CD4-positive, alpha-beta T cell treated with Interleukin-15 for 1 hour (primary cell): ENCODE data around the gene NR6A1.

Source experiments
- DNase-seq: peaks from one replicate; pipeline ENCODE4 v3.0.0-alpha.2; 2020

The NR6A1 gene

GRCh38 chr9:124680714-124681390, 90.3 kb downstream of the NR6A1 start:
- no peak for DNase-seq

GRCh38 chr9:124680049-124680448, 91.1 kb downstream of the NR6A1 start:
- no peak for DNase-seq

GRCh38 chr9:124676159-124676551, 95.0 kb downstream of the NR6A1 start:
- no peak for DNase-seq

GRCh38 chr9:124675261-124676158, 95.6 kb downstream of the NR6A1 start:
- no peak for DNase-seq

- no peak for DNase-seq
Measured at GRCh38 chr9:124674651-124675050, 96.5 kb downstream of the NR6A1 start.

GRCh38 chr9:124673063-124673462, 98.0 kb downstream of the NR6A1 start:
- no peak for DNase-seq

- no peak for DNase-seq
Measured at GRCh38 chr9:124671861-124672260, 99.2 kb downstream of the NR6A1 start.

- DNase-seq: no peak
Measured at GRCh38 chr9:124666642-124667041, 104.5 kb downstream of the NR6A1 start.

GRCh38 chr9:124665391-124666058, 105.6 kb downstream of the NR6A1 start:
- no peak for DNase-seq

GRCh38 chr9:124664143-124664542, 107.0 kb downstream of the NR6A1 start:
- no peak for DNase-seq

GRCh38 chr9:124663046-124663961, 107.8 kb downstream of the NR6A1 start:
- DNase-seq: no peak

- DNase-seq: no peak
Measured at GRCh38 chr9:124662561-124662960, 108.5 kb downstream of the NR6A1 start.

GRCh38 chr9:124661271-124661670, 109.8 kb downstream of the NR6A1 start:
- DNase-seq: no peak

- DNase-seq: no peak
Measured at GRCh38 chr9:124660341-124660801, 110.7 kb downstream of the NR6A1 start.

GRCh38 chr9:124659099-124659659, 111.9 kb downstream of the NR6A1 start:
- peak; percentile 56 for DNase-seq

- DNase-seq: peak; percentile 60
Measured at GRCh38 chr9:124658165-124659017, 112.7 kb downstream of the NR6A1 start.

GRCh38 chr9:124657516-124657915, 113.6 kb downstream of the NR6A1 start:
- DNase-seq: no peak

- DNase-seq: no peak
Measured at GRCh38 chr9:124654431-124654830, 116.7 kb downstream of the NR6A1 start.

- DNase-seq: no peak
Measured at GRCh38 chr9:124652615-124653393, 118.3 kb downstream of the NR6A1 start.

GRCh38 chr9:124652203-124652602, 118.9 kb downstream of the NR6A1 start:
- DNase-seq: no peak
